ENCODE results near the gene ANO3. TPM values are rescaled to one million over a fixed set of nuclear protein-coding genes. Genes with fewer than 3 reads are reported as not detected.
A peak's percentile ranks its signal among the peaks of the same experiment; 100 is the strongest.

The ANO3 gene
- total RNA-seq, 1 donor from 2014 or later = 0.27 TPM

DNA sequence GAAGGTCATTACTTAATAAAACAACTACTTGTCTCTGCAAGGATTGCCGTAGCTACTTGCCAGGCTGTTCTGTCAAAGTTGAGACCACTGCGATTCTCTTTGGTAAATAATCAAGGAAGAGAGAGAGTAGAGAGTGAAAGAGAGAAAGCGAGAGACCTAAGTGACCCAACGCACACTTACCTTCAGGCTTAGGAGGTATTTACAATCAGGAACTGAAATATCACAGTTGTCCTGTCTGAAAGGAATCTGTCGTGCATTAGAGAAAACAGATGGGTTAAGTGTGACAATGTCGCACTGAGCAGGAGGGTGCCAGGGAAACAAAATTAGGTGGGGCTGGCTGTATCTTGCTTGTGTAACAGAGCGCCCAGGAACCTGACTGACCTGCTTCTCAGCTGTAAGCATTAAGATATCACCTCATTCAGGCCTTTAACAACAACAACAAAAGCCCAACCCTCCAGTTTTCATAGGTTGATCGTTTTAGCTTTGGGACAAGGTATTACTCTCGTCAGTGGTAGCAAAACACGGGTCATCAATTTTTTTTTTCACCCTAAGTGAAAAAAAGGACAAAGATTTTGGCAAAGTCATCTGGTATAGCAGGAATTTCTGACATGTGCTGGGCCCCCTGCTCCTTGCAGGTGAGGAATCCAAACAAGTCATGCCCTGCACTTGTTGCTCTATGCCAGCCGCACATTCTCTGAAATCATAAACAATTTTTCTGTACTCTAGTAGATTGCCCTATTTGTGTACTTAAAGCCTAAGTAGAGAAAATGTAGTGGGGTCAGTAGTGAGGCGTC lies 240.1 kb downstream of the ANO3 start, which contains the start of gene MUC15:
Gene MUC15, minus strand, starts transcription at position 403 of the 794 bp plus-strand sequence. CDS start 5,169 bp downstream, outside the sequence.
- intact Hi-C loops (cut with DNase I) = no loop called here
- ATAC-seq = peak; percentile 77 to 85
- H3K36me3 ChIP-seq = no peaks in the 10 kb centered on the region
- H3K4me1 ChIP-seq = no peaks in the 10 kb centered on the region
- H3K27ac ChIP-seq = peak within 1 kb of the TSS; percentile 75
- TF ChIP-seq, protein P1, sequence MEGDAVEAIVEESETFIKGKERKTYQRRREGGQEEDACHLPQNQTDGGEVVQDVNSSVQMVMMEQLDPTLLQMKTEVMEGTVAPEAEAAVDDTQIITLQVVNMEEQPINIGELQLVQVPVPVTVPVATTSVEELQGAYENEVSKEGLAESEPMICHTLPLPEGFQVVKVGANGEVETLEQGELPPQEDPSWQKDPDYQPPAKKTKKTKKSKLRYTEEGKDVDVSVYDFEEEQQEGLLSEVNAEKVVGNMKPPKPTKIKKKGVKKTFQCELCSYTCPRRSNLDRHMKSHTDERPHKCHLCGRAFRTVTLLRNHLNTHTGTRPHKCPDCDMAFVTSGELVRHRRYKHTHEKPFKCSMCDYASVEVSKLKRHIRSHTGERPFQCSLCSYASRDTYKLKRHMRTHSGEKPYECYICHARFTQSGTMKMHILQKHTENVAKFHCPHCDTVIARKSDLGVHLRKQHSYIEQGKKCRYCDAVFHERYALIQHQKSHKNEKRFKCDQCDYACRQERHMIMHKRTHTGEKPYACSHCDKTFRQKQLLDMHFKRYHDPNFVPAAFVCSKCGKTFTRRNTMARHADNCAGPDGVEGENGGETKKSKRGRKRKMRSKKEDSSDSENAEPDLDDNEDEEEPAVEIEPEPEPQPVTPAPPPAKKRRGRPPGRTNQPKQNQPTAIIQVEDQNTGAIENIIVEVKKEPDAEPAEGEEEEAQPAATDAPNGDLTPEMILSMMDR (IDR thresholded peaks at IDR 0.05) = no peak
- no peaks in the 10 kb centered on the region for H3K9me3 ChIP-seq
- peak within 1 kb of the TSS; percentile 29 for H3K4me3 ChIP-seq
- no peaks in the 10 kb centered on the region for H3K27me3 ChIP-seq (ENCODE audit: low read depth)
- DNase-seq = peak; percentile 53

DNA sequence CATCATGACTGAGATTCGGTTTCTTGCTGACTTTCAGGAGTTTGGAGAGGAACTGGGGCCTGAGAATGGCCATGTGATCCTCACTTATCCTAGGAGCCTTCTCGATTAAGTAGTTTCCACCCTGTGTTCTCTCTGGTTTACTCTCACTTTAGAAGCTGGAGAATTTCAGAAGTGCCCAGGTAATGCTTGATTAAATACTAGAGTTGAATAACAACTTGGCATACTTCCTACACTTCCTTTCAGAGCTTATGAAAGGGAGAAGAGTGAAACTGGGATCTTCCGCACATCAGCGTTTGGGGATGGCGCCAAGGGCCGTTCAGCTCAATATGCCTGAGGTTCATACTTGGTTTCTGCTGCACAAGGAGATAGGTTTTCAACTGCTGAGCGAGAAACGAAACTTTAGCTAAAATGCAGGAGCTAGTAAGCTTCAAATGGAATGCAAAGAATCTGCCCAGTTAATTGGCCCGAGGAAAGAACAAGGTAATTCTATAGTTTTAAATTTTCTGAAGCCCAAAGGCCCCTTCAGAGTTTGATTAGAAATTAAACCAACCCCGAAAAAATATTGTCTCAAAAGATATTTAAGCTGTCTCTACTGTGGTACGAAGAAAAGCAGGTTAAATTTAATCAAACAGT lies 241.0 kb downstream of the ANO3 start:
- intact Hi-C loops (cut with DNase I) = no loop called here
- H3K27ac ChIP-seq = peak overlapping the region; percentile 75
- TF ChIP-seq, protein P1 (IDR thresholded peaks at IDR 0.05) = no peak
- peak overlapping the region; percentile 12 for H3K4me3 ChIP-seq
- DNase-seq = peak; percentile 51
- ATAC-seq = peak; percentile 91 to 96
- H3K4me1 ChIP-seq = no peaks in the 10 kb centered on the region
- H3K9me3 ChIP-seq = no peaks in the 10 kb centered on the region
- no peaks in the 10 kb centered on the region for H3K27me3 ChIP-seq (ENCODE audit: low read depth)
- no peaks in the 10 kb centered on the region for H3K36me3 ChIP-seq

DNA sequence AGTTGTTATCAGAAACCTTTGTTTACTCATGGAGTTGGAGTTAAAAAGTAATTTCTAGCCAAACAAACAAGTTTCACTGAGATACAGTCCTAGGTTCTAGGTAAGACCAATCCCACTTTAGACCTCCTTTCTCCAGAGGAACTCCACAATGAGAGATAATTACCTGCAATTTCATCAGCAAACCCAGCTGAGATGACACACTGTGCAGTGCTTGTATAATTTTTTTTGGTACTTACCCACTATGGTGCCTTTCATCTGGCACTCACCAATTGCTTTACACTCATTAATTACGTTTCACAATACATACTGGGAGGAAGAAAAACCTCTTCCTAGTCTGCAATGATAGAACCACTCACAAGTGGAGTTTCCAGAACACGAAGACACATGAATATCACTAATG lies 242.0 kb downstream of the ANO3 start:
- Histone ChIP-seq H3K4me3 (no peak overlapping the region), H3K27me3 (ENCODE audit: low read depth) (no peaks in the 10 kb centered on the region), H3K9me3 (no peaks in the 10 kb centered on the region), H3K36me3 (no peaks in the 10 kb centered on the region), H3K27ac (no peak overlapping the region), H3K4me1 (no peaks in the 10 kb centered on the region)
- TF ChIP-seq, protein P1 (IDR thresholded peaks at IDR 0.05) = no peak
- intact Hi-C loops (cut with DNase I) = no loop called here
- ATAC-seq = no peak
- DNase-seq = no peak

DNA sequence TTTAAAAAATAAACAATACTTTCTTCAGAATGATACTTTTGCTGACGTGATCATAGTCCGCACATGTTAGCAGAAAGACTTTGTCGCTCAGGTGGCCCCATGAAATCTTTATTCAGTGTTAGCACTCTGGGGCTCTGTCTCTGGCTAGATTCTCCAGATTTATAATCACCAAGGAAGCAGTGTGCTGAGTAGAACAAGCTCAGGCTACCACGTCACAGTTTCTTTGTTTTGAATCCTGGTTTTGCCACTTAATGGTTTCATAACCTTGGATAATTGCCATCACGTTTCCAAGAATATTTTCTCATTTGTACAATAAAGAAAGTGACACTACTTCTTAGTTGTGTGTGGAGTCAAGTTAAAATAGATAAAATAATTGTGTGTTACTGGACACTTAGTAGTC lies 244.0 kb downstream of the ANO3 start:
- TF ChIP-seq, protein P1 (IDR thresholded peaks at IDR 0.05) = no peak
- intact Hi-C loops (cut with DNase I) = no loop called here
- no peaks in the 10 kb centered on the region for H3K9me3 ChIP-seq
- peak; percentile 66 to 70 for ATAC-seq
- no peak for DNase-seq
- H3K27me3 ChIP-seq (ENCODE audit: low read depth) = no peaks in the 10 kb centered on the region
- no peak overlapping the region for H3K4me3 ChIP-seq
- no peak overlapping the region for H3K27ac ChIP-seq
- no peaks in the 10 kb centered on the region for H3K36me3 ChIP-seq
- H3K4me1 ChIP-seq = no peaks in the 10 kb centered on the region

DNA sequence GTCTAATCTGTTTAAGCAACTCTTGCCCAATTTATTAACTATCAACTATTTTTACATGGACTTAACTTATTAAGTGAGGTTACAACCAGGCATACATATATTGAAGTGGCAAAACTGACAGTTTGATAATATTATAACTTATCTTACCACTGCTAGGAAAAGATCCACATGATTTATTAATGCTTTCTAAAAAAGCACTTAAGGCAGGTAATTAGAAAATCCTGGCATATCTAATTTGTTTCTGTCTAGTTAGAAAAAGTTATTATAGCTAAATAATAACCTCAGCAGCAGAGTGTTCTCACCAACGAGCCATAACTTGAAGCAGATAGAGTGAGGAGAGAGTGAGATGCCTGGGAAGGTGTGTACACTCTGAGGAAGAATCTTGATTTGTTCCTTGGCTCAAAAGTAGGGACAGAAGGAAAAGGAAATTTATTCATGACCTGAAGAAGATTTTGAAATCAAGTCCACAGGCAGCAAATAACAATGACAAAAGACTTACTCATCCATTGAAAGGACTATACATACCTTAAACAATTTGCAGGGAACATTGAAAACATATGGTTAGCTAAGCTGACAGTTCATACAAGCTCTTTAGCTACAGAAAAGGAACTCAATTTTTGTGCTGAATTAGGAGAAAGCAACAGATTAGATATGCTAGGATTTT lies 247.2 kb downstream of the ANO3 start:
- H3K4me1 ChIP-seq = no peaks in the 10 kb centered on the region
- H3K9me3 ChIP-seq = no peaks in the 10 kb centered on the region
- H3K36me3 ChIP-seq = no peaks in the 10 kb centered on the region
- no peaks in the 10 kb centered on the region for H3K27me3 ChIP-seq (ENCODE audit: low read depth)
- intact Hi-C loops (cut with DNase I) = no loop called here
- TF ChIP-seq, protein P1 (IDR thresholded peaks at IDR 0.05) = no peak
- no peak for ATAC-seq
- no peak for DNase-seq
- H3K4me3 ChIP-seq = no peak overlapping the region
- H3K27ac ChIP-seq = no peak overlapping the region
